IPS-NIHi7 (cell line): ENCODE measurements around the gene SHISA7.
"Not testable (repeated sequence)": the region's sequence is repeated elsewhere in the genome, so short reads cannot be mapped to it uniquely, and the experiment has no call there.

Source experiments
- DNase-seq: peaks from one replicate; pipeline ENCODE4 v3.0.0; 2012; ENCODE audit warnings: mixed read lengths; ENCODE audit errors: extremely low spot score

SHISA7 gene

DNA sequence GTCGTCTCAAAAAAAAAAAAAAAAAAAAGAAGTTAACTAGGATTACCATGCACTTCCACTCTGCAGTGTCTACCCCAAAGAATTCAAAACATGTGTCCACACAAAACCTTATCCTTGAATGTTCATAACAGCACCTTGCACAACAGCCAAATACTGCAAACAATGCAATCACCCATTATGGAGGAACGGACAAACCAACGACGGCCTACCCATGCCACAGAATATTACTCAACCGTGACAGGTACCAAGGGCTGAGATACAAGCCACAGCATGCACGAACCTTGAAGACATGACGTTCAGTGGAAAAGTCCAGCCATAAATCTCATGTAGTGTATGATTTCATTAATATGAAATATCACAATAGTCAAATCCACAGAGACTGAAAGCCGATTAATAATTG, 3.0 kb upstream of the SHISA7 start:
- DNase-seq = no peak

DNA sequence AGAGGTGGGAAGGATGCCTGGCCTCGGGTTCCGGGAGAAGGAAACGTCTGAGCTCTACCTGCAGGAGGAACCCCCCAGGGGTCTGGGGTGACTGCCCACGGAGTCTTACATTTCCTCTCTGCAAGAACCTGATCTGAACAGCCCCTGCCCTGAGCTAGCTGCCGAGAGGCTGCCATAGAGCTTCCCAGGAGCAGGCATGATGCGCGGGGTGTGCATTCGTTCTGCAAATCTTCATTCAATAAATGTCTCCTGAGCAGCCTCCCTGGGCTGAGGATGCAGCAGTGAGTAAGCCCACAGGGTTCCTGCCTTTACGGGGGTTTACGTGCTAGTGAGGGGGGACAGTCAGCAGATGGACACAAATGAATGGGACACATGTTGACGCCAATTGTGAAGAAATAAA, 1.5 kb upstream of the SHISA7 start:
- no peak for DNase-seq

DNA sequence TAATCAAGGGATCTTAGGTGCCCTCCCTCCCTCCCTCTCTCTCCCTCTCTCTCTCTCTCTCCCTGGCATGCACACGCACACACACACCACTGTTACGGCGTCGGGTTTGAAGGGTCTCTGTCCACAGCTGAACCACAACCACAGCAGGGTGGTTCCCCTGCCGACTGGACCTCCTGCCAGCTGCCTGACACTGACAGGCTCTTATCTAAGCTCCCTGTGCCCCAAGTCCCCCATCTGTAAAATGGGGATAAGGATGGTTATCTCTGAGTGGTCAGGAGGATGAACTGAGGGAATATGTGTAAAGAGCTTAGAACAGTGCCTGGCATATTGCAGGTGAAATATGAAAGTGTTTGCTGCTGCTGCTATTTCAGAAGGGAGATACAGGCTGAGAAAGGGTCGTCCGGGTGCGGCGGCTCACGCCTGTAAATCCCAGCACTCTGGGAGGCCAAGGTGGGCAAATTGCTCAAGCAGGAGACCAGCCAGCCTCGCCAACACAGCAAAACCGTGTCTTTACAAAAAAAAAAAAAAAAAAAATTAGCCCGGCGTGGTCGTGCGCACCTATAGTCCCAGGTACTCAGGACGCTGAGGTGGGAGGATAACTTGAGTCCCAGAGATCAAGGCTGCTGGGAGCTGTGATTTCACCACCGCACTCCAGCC, 852 bp upstream of the SHISA7 start:
- no peak for DNase-seq

DNA sequence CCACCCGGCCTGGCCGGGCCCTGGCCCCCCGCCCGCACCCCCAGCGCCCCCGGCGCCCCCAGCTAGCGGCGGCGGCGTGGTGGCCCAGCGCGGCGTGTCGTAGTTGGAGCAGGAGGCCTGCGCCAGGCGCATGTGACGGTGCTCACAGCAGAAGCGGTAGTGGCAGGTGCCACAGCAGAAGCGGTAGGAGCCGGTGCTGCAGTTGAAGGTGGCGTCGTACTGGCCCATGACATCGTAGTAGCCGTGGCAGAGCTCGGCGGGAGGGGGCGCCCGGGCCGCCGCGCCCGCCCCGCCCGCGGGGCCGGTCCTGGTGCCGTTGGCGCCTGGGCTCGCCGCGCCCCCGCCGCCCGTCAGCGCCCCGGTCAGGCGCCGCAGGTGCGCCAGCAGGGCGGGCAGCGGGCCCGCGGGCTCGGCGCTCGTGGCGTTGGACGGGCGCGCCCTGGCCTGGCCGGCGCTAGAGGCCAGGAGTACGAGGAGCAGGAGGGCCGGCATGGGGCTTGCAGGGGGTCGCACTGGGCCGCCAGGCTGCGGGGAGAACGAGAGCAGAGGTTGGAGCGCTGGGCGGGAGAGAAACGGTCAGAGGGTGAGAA, 633 bp downstream of the SHISA7 start:
- DNase-seq = no peak

DNA sequence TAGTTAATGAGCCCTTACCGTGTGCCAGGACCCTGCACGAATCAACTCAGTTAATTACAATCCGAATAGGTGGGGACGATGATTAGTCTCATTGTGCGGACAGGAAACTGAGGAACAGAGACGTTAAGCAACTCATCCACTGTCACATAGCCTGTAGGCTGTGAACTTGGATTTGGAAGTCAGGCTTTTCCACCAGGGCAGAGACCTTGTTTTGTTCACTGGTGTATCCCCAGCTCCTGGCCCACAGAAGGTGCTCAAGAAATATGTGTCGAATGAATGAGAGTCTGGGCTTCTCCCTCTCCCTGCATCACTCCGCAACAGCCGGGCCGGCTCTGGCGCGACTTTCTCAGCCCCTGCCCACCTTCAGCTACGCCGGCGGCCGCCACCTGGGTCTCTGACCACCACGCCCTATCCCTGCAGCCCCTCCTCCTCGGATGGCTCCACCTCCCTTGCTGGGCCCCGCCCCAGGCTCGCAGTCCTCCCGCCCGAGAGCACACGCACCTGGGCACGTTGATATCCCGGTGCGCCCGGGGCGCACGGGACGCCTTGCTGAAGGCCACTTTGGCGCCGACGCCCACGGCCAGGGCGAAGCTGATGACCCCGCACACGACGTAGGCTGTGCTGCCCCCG, 1.3 kb downstream of the SHISA7 start:
- DNase-seq = peak; percentile 84

DNA sequence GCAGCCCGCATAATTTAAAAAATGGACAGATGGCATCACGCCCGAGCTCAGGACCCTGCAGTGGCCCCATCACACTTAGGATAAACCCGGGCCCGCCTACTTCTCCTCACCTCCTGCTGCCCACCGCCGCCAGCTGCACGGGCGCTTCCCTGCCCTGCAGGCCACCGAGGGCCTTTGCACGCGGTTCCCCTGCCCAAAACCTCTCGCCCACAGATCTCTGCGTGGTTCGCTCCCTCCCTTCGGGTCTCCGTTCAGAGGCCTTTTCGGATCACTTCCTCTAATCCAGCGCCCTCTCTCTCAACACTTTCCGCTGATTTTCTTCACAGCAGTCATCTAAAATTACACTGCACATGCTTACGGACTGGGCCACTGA, 1.8 kb downstream of the SHISA7 start:
- no peak for DNase-seq

DNA sequence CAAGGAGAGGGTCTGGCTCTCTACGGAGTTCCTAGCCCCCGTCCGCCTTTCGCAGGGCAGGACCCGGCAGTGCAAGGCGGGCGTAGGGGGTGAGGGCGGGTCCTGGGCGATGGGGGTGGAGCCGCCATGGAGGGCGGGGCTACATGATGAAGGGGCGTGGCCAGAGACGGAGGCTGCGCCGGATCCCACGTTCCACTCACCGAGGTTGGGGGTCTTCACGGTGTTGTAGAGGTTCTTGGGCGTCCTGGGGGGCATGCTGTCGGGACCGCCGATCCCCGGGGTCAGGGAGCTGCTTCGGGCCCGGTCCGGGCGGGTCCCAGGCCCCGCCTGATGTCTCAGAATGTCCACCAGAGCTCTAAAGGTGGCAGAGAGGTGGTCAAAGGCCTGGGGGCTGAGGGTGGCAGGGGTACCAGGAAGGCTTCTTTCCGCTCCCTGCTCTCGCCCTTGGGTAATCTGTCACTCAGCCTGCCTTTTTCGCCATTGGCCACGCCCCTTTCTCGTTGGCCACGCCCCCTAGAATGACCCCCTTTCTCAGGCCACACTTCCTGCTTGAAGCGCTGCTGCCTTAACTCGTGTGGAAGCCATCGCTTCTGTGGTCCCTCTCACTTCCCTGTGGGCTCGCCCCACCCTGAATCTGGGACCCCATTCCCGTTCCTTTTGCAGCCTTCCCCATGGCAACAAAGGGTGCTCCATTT, 2.5 kb downstream of the SHISA7 start:
- DNase-seq = peak; percentile 83

DNA sequence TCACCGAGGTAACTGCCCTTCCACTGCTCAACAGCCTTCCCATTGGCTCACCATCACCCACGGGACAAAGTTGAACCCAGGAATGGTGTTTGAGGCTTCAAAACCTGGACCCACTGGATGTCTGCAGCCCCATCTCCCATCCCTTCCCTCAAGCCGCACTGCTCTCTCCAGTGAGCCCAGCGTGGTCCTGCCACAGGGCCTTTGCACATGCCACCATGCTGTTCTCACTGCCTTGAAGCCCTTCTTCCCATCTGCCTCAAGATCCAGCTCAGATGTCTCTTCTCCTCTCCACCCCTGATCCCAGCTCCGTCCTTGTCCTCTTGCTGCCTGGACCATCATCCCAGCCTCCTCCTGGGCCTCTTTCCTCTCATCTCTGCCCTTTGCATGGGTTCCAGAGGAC, 4.0 kb downstream of the SHISA7 start:
- no peak for DNase-seq

DNA sequence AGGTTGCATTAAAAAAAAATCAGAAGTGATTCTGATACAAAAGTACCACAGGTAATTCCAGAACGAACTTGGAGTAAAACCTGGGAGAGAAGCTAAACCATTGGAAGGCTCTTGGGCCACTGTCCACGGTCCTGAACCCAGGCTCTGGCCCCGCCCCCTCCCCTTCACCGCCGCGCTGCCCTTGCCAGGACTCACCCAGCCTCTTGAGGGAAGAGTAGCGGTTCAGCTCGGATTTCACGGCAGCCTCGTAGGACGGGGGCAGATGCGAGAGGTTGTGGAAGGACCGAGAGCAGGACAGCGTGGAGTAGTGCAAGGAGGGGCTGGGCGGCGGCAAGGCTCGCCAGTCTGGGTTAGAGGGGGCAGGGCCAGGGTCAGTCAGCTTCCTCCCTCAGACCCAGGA, 5.7 kb downstream of the SHISA7 start:
- DNase-seq = peak; percentile 92

DNA sequence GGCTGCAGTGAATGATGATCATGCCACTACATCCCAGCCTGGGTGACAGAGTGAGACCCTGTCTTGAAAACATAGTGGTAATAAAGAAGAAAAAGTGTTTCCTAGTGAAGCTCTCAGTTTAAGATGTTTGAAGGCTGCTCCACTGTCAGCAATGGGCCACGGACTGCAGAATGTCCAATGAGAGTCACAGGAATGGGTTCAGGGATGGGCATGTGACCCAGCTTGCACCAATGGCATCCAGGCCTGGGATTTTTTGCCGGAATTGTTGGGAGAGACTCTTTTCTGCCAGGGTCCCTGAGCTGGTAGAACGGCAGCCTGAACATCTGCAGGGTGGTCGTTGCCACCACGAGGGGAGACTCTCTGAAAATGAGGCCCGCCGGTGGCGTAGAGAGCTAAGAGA, 6.3 kb downstream of the SHISA7 start:
- DNase-seq = no peak

DNA sequence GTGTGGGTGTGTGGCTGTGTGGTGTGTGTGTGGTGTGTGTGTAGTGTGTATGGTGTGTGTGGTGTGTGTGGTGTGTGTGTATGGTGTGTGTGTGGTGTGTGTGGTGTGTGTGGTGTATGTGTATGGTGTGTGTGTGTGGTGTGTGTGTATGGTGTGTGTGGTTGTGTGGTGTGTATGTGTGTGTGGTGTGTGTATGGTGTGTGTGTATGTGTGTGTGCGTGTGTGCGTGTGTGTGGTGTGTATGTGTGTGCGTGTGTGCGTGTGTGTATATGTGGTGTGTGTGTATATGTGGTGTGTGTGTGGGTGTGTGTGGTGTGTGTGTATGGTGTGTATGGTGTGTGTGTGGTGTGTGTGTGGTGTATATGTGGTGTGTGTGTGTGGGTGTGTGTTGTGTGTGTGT, 8.1 kb downstream of the SHISA7 start:
- no peak for DNase-seq

DNA sequence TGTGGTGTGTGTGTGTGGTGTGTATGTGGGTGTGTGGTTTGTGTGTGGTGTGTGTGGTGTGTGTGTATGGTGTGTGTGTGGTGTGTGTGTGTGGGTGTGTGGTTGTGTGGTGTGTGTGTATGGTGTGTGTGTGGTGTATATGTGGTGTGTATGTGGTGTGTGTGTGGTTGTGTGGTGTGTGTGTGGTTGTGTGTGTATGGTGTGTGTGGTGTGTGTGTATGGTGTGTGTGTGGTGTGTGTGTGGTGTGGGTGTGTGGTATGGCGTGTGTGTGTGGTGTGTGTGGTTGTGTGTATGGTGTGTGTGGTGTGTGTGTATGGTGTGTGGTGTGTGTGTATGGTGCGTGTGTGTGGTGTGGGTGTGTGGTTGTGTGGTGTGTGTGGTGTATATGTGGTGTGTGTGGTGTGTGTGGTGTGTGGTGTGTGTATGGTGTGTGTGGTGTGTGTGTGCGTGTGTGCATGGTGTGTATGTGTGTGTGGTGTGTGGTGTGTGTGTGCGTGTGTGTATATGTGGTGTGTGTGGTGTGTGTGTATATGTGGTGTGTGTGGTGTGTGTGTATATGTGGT, 8.7 kb downstream of the SHISA7 start:
- DNase-seq = no peak

DNA sequence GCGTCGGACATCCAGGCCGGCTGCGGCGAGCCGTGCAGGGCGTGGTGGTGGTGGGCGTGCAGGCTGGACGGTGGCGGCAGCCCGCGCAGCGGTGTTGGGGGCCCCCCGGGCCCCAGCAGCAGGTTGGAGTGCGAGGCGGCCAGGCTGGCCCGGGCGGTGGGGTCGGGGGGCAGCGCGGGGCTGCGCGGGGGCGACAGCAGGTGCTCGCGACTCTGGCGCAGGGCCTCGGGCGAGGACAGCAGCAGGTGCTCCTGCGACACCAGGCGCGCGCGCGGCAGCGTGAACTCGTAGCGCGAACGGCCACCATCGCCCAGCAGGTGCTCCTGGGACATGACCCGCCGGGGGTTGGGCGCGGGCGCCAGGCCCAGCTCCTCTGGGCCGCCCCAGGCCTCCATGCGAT, 9.8 kb downstream of the SHISA7 start:
- DNase-seq = no peak

DNA sequence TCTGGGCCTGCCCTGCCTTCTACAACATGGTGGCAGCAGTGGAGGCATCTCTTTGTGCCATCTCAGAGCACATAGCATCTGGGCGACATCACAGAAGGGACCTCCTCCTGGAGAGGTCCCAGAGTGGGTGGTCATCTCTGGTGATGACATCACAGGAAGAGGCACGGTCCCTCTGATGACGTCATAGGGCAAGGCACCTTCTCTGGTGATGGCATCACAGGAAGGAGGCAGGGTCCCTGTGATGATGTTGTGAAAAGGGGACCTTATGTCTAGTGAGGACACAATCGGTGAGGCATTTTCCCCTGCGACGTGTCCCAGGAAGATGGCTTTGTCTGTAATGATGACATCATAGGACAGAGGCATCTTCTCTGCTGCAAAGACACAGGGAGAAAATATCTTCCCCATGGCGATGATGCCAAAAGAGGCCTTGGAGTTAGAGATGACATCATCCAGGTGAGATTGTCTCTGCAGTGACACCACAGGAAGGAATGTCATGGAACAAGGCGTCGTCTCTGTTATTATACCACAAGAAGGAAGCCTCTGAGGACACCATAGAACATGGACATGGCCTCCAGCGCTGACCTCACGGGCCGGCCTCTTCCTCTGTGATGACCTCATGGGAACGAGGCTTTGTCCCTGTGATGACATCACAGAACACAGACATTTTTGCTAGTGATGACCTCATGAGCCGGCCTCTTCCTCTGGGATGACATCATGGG, 10.7 kb downstream of the SHISA7 start:
- no peak for DNase-seq

DNA sequence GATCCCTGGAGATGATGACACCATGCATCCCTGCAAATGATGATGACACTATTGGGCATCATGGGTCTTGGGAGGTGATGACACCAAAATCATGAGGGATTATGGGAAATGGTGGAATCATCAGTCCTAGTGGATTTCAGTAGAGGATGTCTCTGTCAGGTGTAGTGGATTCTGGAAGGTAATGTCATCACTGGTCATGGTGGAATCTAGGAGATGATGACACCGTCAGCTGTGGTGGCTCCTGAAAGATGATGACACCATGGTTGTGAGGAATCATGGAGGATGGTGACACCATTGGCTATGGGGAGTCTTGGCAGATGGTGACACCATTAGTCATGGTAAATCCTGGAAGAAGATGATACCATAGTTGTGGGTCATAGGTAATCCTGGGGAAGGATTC, 11.9 kb downstream of the SHISA7 start:
- no peak for DNase-seq

DNA sequence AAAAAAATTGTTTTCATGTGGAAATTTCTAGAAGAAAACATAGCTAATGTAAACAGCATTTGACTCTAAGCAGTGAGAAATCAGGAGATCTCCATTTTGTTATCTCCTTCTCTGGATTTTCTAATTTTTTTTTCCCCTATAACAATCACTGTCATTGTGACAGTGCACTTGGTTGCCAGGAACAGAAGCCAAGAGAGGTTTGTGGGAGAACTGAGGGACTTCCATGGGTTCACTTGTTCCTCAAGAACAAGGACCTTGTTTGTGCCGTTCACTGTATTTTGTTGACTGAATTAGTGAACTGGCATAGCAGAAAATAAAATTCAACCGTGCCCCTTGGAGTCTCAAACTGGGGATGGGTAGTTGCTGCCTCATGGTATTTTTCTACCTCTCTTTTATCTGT, 17.1 kb downstream of the SHISA7 start:
- no peak for DNase-seq

DNA sequence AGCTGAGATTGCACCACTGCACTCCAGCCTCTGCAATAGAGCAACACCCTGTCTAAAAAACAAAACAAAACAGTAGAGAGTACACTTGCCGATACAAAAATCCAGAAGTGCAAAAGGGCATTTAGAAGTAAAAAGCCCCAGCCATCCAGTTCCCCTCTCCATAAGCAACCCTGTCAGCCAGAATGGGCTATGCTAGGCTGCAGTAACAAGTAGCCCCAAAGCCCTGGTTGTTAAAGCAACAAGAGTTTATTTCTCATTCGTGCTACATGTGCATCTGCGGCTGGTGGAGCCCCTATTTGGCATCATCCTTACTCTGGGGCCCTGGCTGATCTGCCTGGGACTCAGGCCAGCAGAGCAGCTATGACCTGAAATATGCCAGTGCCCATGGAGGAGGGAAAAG, 18.6 kb downstream of the SHISA7 start:
- DNase-seq = no peak

DNA sequence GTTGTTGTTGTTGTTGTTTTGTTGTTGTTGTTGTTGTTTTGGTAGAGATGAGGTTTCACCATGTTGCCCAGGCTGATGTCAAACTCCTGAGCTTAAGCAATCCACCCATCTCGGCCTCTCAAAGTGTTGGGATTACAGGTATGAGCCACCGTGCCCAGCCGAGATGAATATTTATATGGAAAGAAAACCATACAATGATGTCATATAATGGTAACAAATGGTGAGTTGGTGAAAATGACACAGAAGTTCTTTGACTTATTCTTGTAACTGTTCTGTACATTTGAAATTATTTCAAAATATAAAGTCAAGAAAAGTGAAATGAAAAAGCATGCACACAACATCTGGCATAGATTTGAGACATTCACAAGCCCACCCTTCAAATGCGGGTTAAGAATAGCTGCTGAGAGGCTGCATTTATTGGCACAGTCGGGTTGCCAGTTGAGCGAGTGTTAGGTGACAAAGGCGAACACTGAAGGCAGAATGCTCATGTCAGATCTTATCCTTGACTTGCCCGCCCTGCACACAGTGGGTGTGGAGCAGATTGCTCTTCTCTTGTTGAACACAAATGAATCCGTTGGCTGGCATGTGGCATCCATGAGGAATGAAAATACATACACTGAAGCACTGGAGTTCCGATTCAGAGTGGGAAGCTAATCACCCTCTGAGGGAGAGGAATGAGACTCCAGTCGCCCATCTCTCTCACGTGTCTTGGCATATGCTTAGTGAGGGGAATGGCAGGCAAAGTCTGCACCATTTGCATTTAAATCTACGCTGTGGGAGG, 19.7 kb downstream of the SHISA7 start:
- DNase-seq = no peak

DNA sequence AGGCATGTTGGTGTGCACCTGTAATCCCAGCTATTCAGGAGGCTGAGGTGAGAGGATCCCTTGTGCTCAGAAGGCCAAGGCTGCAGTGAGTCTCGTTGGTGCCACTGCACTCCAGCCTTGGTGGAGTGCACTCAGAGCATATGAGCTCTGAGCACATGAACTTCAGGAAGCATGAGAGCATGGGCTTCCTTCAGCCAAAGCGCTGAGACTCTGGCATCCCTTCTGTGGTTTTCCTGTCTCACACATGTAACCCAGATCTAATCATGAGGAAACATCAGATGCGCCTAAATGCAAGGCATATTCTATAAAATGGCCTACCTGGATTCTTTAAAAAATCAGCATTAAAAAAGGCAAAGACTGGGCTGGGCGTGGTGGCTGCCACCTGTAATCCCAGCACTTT, 21.8 kb downstream of the SHISA7 start:
- not testable (repeated sequence) for DNase-seq

DNA sequence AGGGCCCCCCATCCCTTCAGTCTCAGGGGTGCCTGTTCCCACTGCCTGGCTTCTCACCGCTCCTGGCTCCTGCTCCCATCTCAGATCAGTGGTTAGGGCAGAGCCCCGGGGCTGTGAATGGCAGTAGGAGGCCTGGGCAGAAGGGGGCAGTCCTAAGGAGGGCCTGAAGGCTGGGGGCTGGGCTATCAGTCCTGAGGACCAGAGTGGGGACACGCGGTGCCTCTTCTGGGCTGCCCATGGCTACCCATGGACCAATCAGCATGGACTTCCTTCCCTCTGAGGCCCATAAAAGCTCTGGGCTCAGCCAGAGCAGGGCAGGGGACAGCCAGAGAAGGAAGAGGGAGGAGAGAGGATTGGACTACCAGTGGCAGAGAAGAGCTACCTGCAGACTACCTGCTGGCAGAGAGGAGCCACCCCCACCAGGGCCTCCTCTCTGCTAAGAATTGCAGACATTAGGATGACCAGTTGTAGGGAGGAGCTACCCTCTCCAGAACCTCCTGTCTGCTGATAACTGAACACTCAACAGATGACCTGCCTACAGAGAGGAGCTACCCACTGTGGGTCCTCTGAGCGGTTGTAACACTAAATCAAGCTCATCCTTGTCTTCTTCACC, 23.4 kb downstream of the SHISA7 start:
- no peak for DNase-seq

DNA sequence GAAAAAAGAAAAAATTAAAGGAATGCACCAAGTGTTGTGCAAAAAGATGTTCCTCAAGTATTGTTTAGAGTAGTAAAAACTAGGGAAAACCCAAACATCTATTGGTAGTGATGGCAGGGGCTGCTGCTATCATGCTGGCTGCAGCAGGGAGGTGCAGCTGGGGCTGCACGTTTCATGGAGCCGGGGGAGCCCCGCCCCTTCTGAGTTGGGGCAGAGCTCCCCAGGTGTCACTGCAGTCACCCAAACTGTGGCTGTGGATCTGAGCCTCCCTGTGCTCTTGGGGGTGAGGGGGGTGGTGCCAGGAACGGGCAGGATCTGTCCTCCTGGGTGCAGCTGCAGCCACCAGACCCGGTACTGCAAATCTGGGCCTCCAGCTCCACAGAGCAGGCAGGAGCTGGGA, 24.0 kb downstream of the SHISA7 start:
- no peak for DNase-seq
